ENCODE data around the gene PITHD1.
"Not testable (repeated sequence)": the region's sequence is repeated elsewhere in the genome, so short reads cannot be mapped to it uniquely, and the experiment has no call there.

PITHD1 gene

GRCh38 chr1:23790696-23791515, 12.7 kb downstream of the PITHD1 start, which contains the start of gene LYPLA2:
TSS of gene LYPLA2 (plus strand) at chr1:23791145. CDS start at chr1:23792683, 1,538 bp downstream.
- peaks cover 9% of the 10 kb centered on the region for H3K4me1 ChIP-seq (ENCODE audit: insufficient read depth, low read length)
- no peaks in the 10 kb centered on the region for H3K9me3 ChIP-seq (ENCODE audit: control insufficient read depth, insufficient read depth, low read length)
- H3K9ac ChIP-seq (ENCODE audit: low read depth, low read length), result peak within 1 kb of the TSS; percentile 86
- peaks cover 12% of the 10 kb centered on the region for H3K36me3 ChIP-seq (ENCODE audit: insufficient read depth, low read length)

DNA sequence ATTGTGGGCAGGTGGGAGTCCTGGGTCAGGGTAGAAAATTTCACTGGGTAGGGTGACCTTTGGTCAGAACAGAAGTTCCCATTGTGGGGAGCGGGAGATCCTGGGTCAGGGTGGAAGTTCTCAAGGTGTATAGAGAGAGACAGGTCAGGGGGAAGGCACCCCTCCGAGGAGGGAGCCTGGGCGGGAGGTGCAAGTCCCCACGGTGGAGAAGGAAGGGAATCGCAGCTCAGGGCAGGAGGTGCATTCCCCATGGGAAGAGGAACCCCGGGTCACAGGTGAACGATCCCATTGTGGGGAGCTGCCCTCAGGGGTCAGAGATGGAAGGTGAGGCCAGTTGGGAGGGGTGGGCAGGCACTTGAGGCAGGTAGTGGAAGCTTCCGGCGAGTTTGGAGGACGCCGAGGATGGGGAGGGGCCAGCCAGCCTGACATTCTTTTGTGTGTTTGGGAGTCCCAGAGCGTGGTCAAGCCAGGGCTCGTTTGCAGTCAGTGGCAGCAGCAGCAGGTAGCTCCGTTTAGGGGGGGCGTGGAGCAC, 13.4 kb downstream of the PITHD1 start:
- Histone ChIP-seq H3K4me1 (ENCODE audit: insufficient read depth, low read length) (peaks cover 9% of the 10 kb centered on the region), H3K9me3 (ENCODE audit: control insufficient read depth, insufficient read depth, low read length) (no peaks in the 10 kb centered on the region), H3K9ac (ENCODE audit: low read depth, low read length) (peak overlapping the region; percentile 86), H3K36me3 (ENCODE audit: insufficient read depth, low read length) (peaks cover 8% of the 10 kb centered on the region)

DNA sequence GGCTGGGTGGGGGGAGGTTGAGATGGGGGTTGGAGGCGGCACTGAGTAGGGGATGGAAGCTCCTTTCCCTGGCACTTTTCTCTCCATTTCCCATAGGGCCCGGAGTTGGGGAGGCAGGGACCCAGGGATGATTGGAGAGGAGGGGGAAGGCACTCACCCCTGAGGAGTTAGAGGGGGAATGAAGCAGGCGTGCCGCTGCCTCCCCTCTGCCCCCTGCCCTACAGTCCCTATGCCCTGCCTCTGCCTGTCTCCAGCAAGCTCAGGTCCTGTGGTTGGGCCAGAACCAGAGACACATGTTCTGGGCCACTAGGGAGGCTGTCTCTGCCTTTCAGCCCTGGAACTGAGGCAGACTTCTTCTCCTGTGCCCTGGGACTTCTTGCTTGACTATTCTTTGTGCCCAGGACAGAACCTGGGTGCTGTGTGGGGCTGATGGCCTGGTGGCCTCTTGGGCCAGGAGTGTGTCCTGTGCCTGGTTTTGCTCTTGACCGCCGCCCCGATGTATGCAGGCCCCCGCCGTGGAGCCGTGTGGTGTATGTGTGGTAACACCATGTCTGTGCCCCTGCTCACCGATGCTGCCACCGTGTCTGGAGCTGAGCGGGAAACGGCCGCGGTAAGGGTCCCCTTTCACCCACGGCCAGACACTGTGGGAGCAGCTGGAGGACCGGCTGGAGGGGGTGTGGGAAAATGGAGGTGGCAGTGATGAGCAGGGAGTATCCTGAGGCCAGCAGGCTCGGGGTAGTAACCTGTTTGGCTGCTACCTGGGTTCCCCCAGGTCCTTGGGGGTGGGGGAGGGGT, 14.1 kb downstream of the PITHD1 start:
- peaks cover 8% of the 10 kb centered on the region for H3K36me3 ChIP-seq (ENCODE audit: insufficient read depth, low read length)

GRCh38 chr1:23793018-23793781, 15.0 kb downstream of the PITHD1 start:
- Histone ChIP-seq H3K36me3 (ENCODE audit: insufficient read depth, low read length) (peaks cover 3% of the 10 kb centered on the region), H3K4me1 (ENCODE audit: insufficient read depth, low read length) (peaks cover 9% of the 10 kb centered on the region), H3K9me3 (ENCODE audit: control insufficient read depth, insufficient read depth, low read length) (no peaks in the 10 kb centered on the region), H3K9ac (ENCODE audit: low read depth, low read length) (no peak overlapping the region)

More for the DNA sequence above, 14.1 kb downstream of the PITHD1 start:
- H3K9ac ChIP-seq (ENCODE audit: low read depth, low read length), result peak overlapping the region; percentile 86
- H3K4me1 ChIP-seq (ENCODE audit: insufficient read depth, low read length), result peaks cover 9% of the 10 kb centered on the region
- no peaks in the 10 kb centered on the region for H3K9me3 ChIP-seq (ENCODE audit: control insufficient read depth, insufficient read depth, low read length)

DNA sequence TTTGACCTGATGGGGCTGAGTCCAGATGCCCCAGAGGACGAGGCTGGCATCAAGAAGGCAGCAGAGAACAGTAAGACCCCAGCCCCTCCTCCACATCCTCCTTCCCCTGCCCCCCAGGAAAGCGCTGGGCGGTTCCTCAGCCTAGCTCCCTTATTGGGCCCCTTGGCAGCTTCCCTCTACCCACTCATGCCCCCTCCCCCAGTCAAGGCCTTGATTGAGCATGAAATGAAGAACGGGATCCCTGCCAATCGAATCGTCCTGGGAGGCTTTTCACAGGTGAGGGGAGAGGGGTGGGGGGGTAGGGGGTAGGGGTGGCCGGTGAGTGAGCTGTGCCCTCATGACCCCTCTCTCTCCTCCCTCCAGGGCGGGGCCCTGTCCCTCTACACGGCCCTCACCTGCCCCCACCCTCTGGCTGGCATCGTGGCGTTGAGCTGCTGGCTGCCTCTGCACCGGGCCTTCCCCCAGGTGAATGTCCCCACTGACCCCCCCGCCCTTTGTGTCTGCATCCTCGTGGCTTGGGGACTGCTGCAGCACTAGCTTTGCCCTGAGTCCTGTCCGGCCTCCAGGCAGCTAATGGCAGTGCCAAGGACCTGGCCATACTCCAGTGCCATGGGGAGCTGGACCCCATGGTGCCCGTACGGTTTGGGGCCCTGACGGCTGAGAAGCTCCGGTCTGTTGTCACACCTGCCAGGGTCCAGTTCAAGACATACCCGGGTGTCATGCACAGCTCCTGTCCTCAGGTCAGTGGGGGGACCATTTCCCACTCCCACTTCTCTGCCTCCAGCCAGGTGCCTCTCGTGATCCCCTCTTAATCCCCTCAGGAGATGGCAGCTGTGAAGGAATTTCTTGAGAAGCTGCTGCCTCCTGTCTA, 15.9 kb downstream of the PITHD1 start:
- Histone ChIP-seq H3K36me3 (ENCODE audit: insufficient read depth, low read length) (peaks cover 3% of the 10 kb centered on the region), H3K9me3 (ENCODE audit: control insufficient read depth, insufficient read depth, low read length) (no peaks in the 10 kb centered on the region), H3K4me1 (ENCODE audit: insufficient read depth, low read length) (peaks cover 12% of the 10 kb centered on the region), H3K9ac (ENCODE audit: low read depth, low read length) (no peak overlapping the region)

- H3K9ac ChIP-seq (ENCODE audit: low read depth, low read length); H3K9me3 ChIP-seq (ENCODE audit: control insufficient read depth, insufficient read depth, low read length); H3K36me3 ChIP-seq (ENCODE audit: insufficient read depth, low read length): not testable (repeated sequence)
- peaks cover 12% of the 10 kb centered on the region for H3K4me1 ChIP-seq (ENCODE audit: insufficient read depth, low read length)
Measured at GRCh38 chr1:23794732-23795182, 16.5 kb downstream of the PITHD1 start.

- no peak overlapping the region for H3K9ac ChIP-seq (ENCODE audit: low read depth, low read length)
- peaks cover 6% of the 10 kb centered on the region; the same call in 1 of the 2 replicates for H3K4me1 ChIP-seq (ENCODE audit: insufficient read depth, low read length)
- peaks cover 3% of the 10 kb centered on the region for H3K36me3 ChIP-seq (ENCODE audit: insufficient read depth, low read length)
- no peaks in the 10 kb centered on the region for H3K9me3 ChIP-seq (ENCODE audit: control insufficient read depth, insufficient read depth, low read length)
Measured at GRCh38 chr1:23795676-23796465, 17.7 kb downstream of the PITHD1 start.

DNA sequence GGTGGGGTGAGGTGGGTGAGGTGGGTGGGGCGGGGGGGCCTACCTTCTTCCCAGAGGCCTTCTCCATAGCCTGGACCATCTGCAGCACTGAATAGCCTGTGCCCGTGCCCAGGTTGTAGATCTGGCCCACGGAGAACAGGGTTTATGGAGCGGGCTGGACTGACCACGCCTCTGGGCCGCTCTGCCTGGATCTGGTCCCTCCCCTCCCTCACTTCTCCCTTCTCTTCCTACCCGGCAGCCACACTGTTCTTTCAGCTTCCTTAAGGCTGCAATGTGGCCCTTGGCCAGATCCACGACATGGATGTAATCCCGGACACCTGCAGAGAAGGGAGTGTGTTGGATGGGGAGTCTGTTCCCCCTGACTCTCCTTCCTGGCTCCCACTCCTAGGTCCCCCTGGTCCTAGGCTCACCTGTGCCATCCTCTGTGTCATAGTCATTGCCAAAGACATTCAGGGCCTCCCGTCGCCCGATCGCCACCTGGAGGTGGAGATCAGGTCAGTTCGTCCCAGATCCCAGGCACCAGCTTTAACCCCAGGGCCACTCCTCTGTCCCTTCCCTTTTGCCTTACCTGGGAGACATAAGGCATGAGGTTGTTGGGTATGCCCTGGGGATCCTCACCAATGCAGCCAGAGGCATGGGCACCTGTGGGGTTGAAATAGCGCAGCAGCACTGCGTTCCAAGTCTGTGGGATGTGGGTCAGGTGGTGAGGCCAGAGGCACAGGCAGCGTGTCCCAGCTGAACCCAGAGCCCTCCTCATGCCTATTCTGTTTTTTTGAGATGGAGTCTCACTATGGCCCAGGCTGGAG, 18.5 kb downstream of the PITHD1 start:
- peaks cover 3% of the 10 kb centered on the region for H3K36me3 ChIP-seq (ENCODE audit: insufficient read depth, low read length)
- H3K4me1 ChIP-seq (ENCODE audit: insufficient read depth, low read length), result peaks cover 6% of the 10 kb centered on the region; the same call in 1 of the 2 replicates
- no peak overlapping the region for H3K9ac ChIP-seq (ENCODE audit: low read depth, low read length)
- no peaks in the 10 kb centered on the region for H3K9me3 ChIP-seq (ENCODE audit: control insufficient read depth, insufficient read depth, low read length)

DNA sequence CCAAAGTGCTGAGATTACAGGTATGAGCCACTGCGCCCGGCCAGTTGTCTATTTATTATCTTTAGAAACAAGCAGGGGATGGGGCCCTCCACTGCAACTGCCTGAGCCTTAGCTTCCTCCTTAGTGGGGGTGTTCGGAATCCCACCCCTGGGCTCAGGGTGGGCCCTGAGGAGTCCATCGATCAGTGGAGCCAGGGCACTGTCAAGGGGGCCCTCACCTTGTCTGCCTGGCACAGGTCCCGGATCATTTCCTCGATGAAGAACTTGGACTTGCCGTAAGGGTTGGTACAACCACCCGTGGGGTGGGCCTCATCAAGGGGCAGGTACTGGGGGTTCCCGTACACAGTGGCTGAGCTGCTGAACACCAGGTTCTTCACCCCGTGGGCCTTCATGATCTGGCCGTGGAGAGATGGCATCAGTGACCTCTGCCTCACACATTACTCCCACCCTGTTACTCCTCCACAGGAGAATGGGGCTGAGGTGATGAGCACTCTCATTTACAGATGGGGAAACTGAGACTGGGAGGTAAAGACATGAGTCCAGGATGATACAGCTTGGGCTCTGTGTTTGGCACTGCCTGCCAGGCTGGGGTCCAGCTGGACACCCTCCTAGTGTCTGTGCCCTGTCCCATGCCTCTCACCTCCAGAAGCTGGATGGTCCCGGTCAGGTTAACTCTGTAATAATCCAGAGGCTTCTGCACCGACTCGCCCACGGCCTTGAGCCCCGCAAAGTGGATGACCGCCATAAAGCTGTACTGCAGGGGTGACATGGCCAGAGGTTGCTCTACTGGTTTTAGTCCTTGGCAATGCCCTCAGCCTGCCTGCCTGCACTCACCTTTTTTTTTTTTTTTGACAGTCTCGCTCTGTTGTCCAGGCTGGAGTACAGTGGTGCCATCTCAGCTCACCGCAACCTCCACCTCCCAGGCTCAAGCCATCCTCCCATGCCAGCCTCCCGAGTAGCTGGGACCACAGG, 19.5 kb downstream of the PITHD1 start:
- Histone ChIP-seq H3K9me3 (ENCODE audit: control insufficient read depth, insufficient read depth, low read length) (no peaks in the 10 kb centered on the region), H3K9ac (ENCODE audit: low read depth, low read length) (no peak overlapping the region), H3K4me1 (ENCODE audit: insufficient read depth, low read length) (peaks cover 6% of the 10 kb centered on the region; the same call in 1 of the 2 replicates), H3K36me3 (ENCODE audit: insufficient read depth, low read length) (peaks cover 3% of the 10 kb centered on the region)

- no peaks in the 10 kb centered on the region for H3K9me3 ChIP-seq (ENCODE audit: control insufficient read depth, insufficient read depth, low read length)
- H3K4me1 ChIP-seq (ENCODE audit: insufficient read depth, low read length), result peaks cover 6% of the 10 kb centered on the region; the same call in 1 of the 2 replicates
- peak overlapping the region; percentile 89; the same call in 1 of the 2 replicates for H3K9ac ChIP-seq (ENCODE audit: low read depth, low read length)
- peaks cover 3% of the 10 kb centered on the region for H3K36me3 ChIP-seq (ENCODE audit: insufficient read depth, low read length)
Measured at GRCh38 chr1:23798662-23799142, 20.5 kb downstream of the PITHD1 start.

DNA sequence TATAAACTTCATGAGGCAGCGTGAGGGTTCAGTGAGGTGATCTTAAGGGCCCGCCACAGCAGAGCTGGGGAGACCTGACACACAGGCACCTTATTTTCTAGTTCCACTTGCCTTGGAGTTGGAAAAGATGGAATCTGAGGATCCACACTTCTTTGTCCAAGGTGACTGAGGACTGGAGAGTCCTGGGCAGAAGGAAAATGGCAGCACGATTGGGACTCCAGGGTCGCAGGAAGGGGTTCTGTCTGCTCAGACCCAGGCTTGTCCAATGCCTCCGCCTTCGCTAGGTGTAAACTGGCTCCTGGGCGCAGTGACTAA, 21.0 kb downstream of the PITHD1 start:
- peaks cover 6% of the 10 kb centered on the region; the same call in 1 of the 2 replicates for H3K4me1 ChIP-seq (ENCODE audit: insufficient read depth, low read length)
- H3K9me3 ChIP-seq (ENCODE audit: control insufficient read depth, insufficient read depth, low read length), result no peaks in the 10 kb centered on the region
- peak overlapping the region; percentile 89 for H3K9ac ChIP-seq (ENCODE audit: low read depth, low read length)
- H3K36me3 ChIP-seq (ENCODE audit: insufficient read depth, low read length), result peaks cover 3% of the 10 kb centered on the region

Measured in ES-I3 (cell line).